ENCODE measurements around the gene SIGLEC15. TPM values are rescaled to one million over a fixed set of nuclear protein-coding genes. Genes with fewer than 3 reads are reported as not detected.

The SIGLEC15 gene
- total RNA-seq, 1 experiment from 2014 or later = 0.13 TPM

- Histone ChIP-seq H3K56ac (ENCODE audit: insufficient read length, low read depth, low read length) (no peak overlapping the region), H3T11ph (ENCODE audit: low read length) (no peak overlapping the region), H4K5ac (ENCODE audit: insufficient read length, low read depth, low read length) (no peak overlapping the region), H2AK5ac (ENCODE audit: insufficient read length, low read length) (no peak overlapping the region), H3K23me2 (ENCODE audit: insufficient read length, low read depth, low read length, poor library complexity, severe bottlenecking) (no peaks in the 10 kb centered on the region), H3K79me2 (ENCODE audit: insufficient read depth, low read length) (no peaks in the 10 kb centered on the region), H2BK20ac (ENCODE audit: low read depth, low read length, poor library complexity, severe bottlenecking) (no peak overlapping the region), H3K23ac (ENCODE audit: insufficient read length, low read depth, low read length) (no peak overlapping the region), H3K4me2 (ENCODE audit: insufficient read depth, insufficient read length, low read length) (no peak overlapping the region), H4K8ac (replicated peaks; ENCODE audit: insufficient read length, low read depth, low read length) (no peak overlapping the region), H2AFZ (ENCODE audit: low read length) (no peak overlapping the region), H3K9me3 (ENCODE audit: control insufficient read depth, low read depth, low read length) (no peaks in the 10 kb centered on the region), H3K9ac (ENCODE audit: extremely low read depth, insufficient read length, low read length) (no peak overlapping the region), H3K27me3 (ENCODE audit: insufficient read depth, low read length) (no peaks in the 10 kb centered on the region; the same call in 1 of the 2 replicates), H3K4ac (ENCODE audit: low read depth, low read length) (no peak overlapping the region), H2BK15ac (ENCODE audit: low read depth, low read length) (no peak overlapping the region), H3K14ac (ENCODE audit: insufficient read depth, low read length) (no peak overlapping the region; the same call in 1 of the 2 replicates), H3K18ac (ENCODE audit: insufficient read length, low read depth, low read length) (no peak overlapping the region), H2BK120ac (ENCODE audit: low read depth, low read length, poor library complexity, severe bottlenecking) (no peak overlapping the region), H3K79me1 (ENCODE audit: insufficient read depth, low read depth, low read length, poor library complexity, severe bottlenecking) (no peaks in the 10 kb centered on the region), H4K20me1 (ENCODE audit: control insufficient read depth, insufficient read depth, insufficient read length) (no peaks in the 10 kb centered on the region), H2BK12ac (ENCODE audit: insufficient read length, low read depth, low read length) (no peak overlapping the region), H2BK5ac (ENCODE audit: insufficient read length, low read length) (no peak overlapping the region), H3K4me1 (ENCODE audit: insufficient read depth, low read length) (peaks cover 4% of the 10 kb centered on the region; the same call in 1 of the 2 replicates), H4K91ac (ENCODE audit: insufficient read length, low read depth, low read length) (no peak overlapping the region), H3K27ac (ENCODE audit: insufficient read length, low read depth, low read length) (no peak overlapping the region)
- no peaks in the 10 kb centered on the region for H3K36me3 Mint-ChIP-seq (ENCODE audit: insufficient read depth in 1 of 3, low read depth in 3 of 3)
- no peak overlapping the region; a peak in 1 of 7 replicates for H3K27ac Mint-ChIP-seq
- H3K4me1 Mint-ChIP-seq = peaks cover 24 to 32% of the 10 kb centered on the region in 2 experiments
- no peak overlapping the region; a peak in 1 of 5 replicates for H3K4me3 Mint-ChIP-seq
- peaks cover 9% of the 10 kb centered on the region for H3K27me3 Mint-ChIP-seq (ENCODE audit: low read depth)
- no CpG with 5 or more reads among the region's 9 CpGs for WGBS (ENCODE audit: extremely low coverage, insufficient read length, low lambda C conversion rate)
- TF ChIP-seq CTCF (conservative IDR thresholded peaks at IDR 0.05) = no peak
- DNase-seq = no peak
- no peaks in the 10 kb centered on the region for H3K9me3 Mint-ChIP-seq
These were observed 4.4 kb downstream of the SIGLEC15 start for GRCh38 chr18:45829855-45830254.

All from H9 (cell line).